ENCODE data around the gene ROS1. TPM values are rescaled to one million over a fixed set of nuclear protein-coding genes. Genes with fewer than 3 reads are reported as not detected.

ROS1 gene
- total RNA-seq, 4 donors from 2014 or later: not detected

GRCh38 chr6:117467876-117468275 lies 42.1 kb upstream of the ROS1 start:
- Histone ChIP-seq H3K36me3 (no peaks in the 10 kb centered on the region), H3K4me3 (no peak overlapping the region), H3K4me1 (no peaks in the 10 kb centered on the region), H3K9me3 (no peaks in the 10 kb centered on the region), H3K27me3 (no peaks in the 10 kb centered on the region), H3K27ac (no peak overlapping the region)
- TF ChIP-seq, protein P1, sequence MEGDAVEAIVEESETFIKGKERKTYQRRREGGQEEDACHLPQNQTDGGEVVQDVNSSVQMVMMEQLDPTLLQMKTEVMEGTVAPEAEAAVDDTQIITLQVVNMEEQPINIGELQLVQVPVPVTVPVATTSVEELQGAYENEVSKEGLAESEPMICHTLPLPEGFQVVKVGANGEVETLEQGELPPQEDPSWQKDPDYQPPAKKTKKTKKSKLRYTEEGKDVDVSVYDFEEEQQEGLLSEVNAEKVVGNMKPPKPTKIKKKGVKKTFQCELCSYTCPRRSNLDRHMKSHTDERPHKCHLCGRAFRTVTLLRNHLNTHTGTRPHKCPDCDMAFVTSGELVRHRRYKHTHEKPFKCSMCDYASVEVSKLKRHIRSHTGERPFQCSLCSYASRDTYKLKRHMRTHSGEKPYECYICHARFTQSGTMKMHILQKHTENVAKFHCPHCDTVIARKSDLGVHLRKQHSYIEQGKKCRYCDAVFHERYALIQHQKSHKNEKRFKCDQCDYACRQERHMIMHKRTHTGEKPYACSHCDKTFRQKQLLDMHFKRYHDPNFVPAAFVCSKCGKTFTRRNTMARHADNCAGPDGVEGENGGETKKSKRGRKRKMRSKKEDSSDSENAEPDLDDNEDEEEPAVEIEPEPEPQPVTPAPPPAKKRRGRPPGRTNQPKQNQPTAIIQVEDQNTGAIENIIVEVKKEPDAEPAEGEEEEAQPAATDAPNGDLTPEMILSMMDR (IDR thresholded peaks at IDR 0.05 in 4 of 5, conservative IDR thresholded peaks at IDR 0.05 in 1 of 5): no peak
- no peak for TF ChIP-seq POLR2A (IDR thresholded peaks at IDR 0.05)
- DNase-seq (no peak), ATAC-seq (no peak)
- in situ Hi-C loops (cut with MboI; ENCODE audit: low sequenced_read_pairs in 4 of 4): no loop called here
- intact Hi-C loops (cut with DNase I; ENCODE audit: low total_unique reads): no loop called here

DNA sequence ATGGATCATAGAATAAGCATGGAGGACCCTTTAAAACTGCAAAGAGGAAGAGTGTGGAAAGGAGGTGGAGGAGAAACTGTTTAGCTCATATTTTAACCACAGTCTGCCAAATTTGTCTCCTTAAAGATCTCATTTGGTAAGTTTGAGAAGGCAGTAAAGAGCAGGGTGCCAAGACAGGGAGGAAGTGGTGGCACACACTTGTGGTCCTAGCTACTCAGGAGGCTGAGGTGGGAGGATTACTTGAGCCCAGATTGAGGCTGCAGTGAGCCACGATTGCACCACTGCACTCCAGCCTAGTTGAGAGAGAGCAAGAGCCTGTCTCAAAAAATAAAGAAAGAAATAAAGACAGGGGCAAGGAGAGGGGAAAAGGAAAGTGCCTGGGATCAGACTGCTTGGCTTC lies 39.9 kb upstream of the ROS1 start:
- in situ Hi-C loops (cut with MboI; ENCODE audit: low sequenced_read_pairs in 4 of 4) (no loop called here), intact Hi-C loops (cut with DNase I; ENCODE audit: low total_unique reads) (no loop called here)
- no peak overlapping the region for H3K27ac ChIP-seq
- ATAC-seq (no peak), DNase-seq (no peak)
- no peaks in the 10 kb centered on the region for H3K4me1 ChIP-seq
- H3K4me3 ChIP-seq: no peak overlapping the region
- no peaks in the 10 kb centered on the region for H3K27me3 ChIP-seq
- H3K9me3 ChIP-seq: no peaks in the 10 kb centered on the region
- H3K36me3 ChIP-seq: no peaks in the 10 kb centered on the region
- TF ChIP-seq POLR2A (IDR thresholded peaks at IDR 0.05): no peak
- TF ChIP-seq, protein P1 (IDR thresholded peaks at IDR 0.05 in 4 of 5, conservative IDR thresholded peaks at IDR 0.05 in 1 of 5): no peak

DNA sequence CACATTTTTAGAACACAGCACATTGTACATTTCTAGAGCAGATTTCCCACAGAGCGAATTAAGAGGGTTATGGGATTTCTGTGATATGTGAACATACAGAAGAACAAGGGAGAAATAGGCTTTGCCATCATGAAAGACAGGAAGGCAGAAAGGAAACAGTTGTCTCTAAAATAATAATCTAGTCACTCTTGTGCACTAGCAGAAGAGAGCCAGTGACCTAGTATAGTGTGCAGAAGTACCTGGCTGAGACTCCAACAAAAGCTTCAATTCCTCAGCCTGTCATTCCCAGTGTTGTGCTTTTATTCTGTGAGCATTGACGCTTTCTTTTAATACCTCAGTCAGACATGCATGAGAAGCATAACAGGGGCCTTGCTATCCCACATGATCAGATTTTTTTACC lies 39.0 kb upstream of the ROS1 start:
- TF ChIP-seq, protein P1 (IDR thresholded peaks at IDR 0.05 in 4 of 5, conservative IDR thresholded peaks at IDR 0.05 in 1 of 5): no peak
- TF ChIP-seq POLR2A (IDR thresholded peaks at IDR 0.05): no peak
- no peak overlapping the region for H3K27ac ChIP-seq
- no peaks in the 10 kb centered on the region for H3K4me1 ChIP-seq
- DNase-seq: no peak
- in situ Hi-C loops (cut with MboI; ENCODE audit: low sequenced_read_pairs in 4 of 4): no loop called here
- no peaks in the 10 kb centered on the region for H3K9me3 ChIP-seq
- no peaks in the 10 kb centered on the region for H3K27me3 ChIP-seq
- no peak for ATAC-seq
- H3K36me3 ChIP-seq: no peaks in the 10 kb centered on the region
- intact Hi-C loops (cut with DNase I; ENCODE audit: low total_unique reads): no loop called here
- no peak overlapping the region for H3K4me3 ChIP-seq

DNA sequence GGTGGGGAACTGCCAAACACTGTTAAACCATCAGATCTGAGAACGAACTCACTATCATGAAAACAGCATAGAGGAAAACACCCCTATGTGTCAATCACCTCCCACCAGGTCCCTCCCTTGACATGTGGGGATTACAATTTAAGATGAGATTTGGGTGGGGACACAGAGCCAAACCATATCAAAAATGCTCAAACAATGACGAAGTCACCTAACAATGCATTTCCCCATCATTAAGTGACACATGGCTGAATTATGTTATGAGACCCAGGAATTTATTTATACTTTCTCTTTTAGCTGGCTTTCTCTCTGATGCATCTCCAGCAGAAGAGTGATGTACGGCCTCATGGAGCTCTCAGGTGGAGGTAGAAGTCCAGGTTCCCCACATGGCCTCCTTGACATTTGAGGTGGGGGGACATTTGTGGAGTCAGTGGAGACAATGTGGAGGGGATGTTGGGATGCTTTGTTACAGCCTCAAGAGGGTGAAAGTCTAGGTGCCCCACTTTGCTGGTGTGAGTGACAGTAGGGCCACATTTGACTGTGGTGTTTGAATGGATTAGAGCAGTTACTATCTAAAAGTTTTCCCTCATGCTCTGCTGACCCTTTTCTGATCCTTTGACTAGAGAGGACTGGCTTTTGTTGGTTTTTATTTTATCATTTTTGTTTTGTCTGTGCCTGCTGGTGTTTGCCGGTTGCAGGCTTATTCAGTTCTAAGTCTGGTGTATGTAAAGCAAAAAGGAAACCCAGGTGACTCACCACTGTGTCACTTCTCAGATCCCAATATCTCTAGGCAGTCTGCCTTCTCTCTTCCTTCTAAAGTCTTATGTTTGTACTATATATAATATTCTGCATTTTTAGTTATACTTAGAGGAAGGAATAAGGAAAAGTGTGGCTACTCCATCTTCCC lies 38.3 kb upstream of the ROS1 start:
- intact Hi-C loops (cut with DNase I; ENCODE audit: low total_unique reads) (no loop called here), in situ Hi-C loops (cut with MboI; ENCODE audit: low sequenced_read_pairs in 4 of 4) (no loop called here)
- Histone ChIP-seq H3K36me3 (no peaks in the 10 kb centered on the region), H3K4me1 (no peaks in the 10 kb centered on the region), H3K4me3 (no peak overlapping the region), H3K9me3 (no peaks in the 10 kb centered on the region), H3K27me3 (no peaks in the 10 kb centered on the region), H3K27ac (no peak overlapping the region)
- DNase-seq: no peak
- TF ChIP-seq, protein P1 (IDR thresholded peaks at IDR 0.05 in 4 of 5, conservative IDR thresholded peaks at IDR 0.05 in 1 of 5): no peak
- no peak for TF ChIP-seq POLR2A (IDR thresholded peaks at IDR 0.05)
- no peak for ATAC-seq

All from gastrocnemius medialis (tissue), 4 donors.